NCI-H526 treated with DMSO at 0.1 percent for 48 hours (cell line): ENCODE results near the gene CHRD.
A peak's percentile ranks its signal among the peaks of the same experiment; 100 is the strongest.

Experiments
- DNase-seq: peaks from one replicate; lab custom pipeline; 2025; lab: John Stamatoyannopoulos, UW

Gene CHRD

DNA sequence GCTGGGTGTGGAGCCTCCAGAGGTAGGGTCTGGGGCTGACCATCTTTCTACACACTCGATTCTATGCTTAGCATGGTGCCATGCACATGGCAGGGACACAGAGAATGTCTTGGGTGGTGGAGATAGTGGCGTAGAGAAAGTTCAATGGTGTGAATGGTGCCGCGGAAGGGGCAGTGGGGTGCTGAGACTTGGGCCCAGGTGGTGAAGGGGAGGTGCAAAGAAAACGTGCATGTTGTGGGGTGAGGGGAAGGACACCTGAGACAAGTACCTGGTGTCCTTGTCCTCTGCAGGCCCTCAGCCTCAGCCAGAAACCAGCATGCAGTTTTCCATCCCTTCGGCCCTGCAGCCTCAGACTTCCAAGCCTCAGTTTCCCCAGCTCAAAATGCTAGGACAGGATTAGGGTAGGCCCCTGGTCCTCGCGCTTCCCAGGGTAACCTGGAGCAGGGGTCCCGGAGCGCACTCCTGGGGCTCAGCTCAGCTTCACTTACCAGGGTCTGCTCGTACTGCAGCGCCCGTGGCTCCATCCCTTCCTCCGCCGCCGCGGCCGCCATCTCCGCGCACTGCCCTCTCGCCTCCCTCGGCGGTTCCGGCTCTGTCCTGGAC is 18.8 kb upstream of the CHRD start:
- no peak for DNase-seq

DNA sequence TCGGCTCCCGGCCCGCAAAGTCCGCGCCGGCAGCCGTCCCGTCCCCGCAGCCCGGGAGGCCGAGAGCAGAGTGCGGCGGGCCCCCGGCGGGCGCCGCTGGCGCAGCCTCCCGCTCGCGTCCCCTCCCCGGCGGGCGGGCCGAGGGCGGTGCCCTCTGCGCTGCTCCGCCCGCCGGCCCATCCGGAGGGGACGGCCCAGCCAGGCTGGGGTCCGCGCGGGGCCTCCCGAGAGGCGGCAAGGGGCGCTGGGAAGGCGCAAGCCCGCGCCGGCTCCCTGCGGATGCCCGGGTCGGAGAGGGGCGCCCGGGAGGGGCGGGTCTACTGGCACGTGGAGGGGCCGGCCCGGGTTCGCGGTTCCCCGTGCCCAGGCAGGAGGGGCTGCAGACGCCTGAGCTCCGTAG is 18.3 kb upstream of the CHRD start, which contains the start of the genes CLCN2 and POLR2H:
Gene CLCN2 (minus strand): TSS at position 74 of the 400 bp plus-strand sequence. CDS start 126 bp downstream, outside the sequence.
Gene POLR2H (plus strand): TSS at position 179 of the 400 bp plus-strand sequence. CDS start 1,783 bp downstream, outside the sequence.
- DNase-seq = peak; percentile 49

GRCh38 chr3:184361932-184362667 is 17.8 kb upstream of the CHRD start:
- DNase-seq = peak; percentile 57

DNA sequence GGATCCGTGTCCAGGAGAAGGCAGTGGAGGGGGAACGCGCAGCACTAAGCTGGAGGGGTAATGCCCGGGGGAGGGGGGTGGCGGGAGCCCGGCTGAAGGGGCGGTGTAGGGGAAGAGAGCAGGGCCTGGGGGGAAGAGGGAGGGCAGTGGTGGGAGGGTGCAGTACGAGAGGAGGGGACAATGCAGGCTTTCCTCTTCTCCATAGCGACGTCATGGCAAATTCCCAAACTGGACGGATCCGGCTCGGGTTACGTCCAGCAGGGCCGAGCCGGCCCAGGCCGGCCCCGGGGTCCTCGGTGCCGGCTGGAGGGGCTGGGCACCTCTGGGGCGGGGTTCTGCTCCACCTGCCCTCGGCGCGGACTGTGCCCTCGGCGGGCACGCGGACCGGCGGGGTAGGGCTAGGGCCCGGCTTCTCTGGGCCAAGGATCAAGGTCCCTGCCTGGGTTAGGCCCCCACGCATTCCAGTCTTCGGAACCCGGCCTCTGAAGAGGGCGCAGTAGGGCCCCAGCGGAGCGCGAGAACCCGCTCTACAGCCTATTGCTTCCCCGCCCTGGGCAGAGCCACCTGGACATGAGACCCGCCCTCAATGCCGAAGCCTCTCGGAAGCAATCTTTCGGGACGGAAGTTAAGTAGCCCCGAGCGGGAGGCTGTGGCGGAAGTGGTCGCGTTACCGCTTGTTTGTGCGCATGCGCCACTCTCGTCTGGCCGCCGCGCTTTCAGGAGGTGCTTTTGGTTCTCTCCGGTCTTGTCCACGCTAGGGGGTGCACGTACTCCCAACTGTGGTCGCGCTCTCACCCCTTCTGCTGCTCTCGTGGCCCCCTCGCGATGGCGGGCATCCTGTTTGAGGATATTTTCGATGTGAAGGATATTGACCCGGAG is 16.9 kb upstream of the CHRD start:
- peak; percentile 96 for DNase-seq

- DNase-seq = no peak
Measured at GRCh38 chr3:184366619-184367289, 13.1 kb upstream of the CHRD start.

- no peak for DNase-seq
Measured at GRCh38 chr3:184368116-184368515, 11.7 kb upstream of the CHRD start.

DNA sequence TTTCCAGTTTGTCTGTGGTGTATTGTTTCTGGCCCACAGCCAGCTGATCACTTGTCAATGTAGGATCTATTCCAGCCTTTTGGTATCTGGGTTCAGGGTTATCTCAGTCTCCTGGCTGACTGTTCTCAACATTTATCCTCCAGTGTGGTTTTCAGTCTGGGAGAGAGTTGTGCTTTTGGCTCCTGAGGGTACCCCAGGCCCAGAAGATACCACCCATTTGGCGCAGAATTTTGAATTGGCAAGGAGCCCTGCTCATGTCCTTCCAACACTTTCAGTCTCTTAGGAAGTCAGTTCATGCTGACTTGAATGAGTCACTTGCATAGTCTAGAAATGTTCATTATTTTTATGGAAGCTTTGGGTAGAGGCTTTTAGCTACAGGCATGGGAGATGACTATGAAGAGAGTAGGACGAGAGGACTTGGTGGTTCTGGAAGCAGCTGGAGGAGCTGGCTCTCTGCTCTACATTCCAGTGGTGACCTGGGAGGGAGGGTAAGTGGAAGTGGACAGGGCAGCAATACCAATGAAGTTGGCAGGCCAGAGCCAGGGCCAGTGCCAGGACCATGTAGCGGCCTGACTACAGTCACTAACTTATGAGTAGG is 11.2 kb upstream of the CHRD start:
- DNase-seq = no peak

GRCh38 chr3:184371570-184372018 is 8.3 kb upstream of the CHRD start:
- DNase-seq = peak; percentile 62

DNA sequence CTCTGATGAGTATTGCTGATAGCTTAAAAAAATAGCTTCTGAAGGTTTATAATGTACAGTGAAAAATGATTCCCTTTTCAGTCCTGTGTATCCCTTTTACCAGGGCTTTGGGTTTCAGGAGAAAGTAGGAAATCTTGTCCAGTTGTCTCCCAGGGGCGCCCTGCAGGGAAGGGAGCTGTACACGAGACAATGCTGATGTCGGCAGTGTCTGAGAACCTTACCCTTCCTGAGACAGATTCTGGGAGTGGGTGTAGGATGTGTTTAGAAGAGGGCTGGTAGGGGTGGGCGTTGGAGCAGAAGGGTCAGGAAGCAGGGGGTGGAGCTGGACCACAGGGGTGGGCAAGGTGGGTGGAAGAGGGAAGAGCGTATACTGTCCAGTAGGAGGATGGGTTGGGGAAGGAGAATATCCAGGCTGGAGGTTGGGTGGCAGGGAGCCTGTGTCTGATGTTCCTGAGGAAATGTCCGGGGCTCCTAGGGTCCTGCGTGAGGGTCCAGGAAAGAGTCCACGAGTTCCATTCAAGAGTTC is 7.5 kb upstream of the CHRD start:
- DNase-seq = no peak

- DNase-seq = no peak
Measured at GRCh38 chr3:184372911-184373310, 6.9 kb upstream of the CHRD start.

DNA sequence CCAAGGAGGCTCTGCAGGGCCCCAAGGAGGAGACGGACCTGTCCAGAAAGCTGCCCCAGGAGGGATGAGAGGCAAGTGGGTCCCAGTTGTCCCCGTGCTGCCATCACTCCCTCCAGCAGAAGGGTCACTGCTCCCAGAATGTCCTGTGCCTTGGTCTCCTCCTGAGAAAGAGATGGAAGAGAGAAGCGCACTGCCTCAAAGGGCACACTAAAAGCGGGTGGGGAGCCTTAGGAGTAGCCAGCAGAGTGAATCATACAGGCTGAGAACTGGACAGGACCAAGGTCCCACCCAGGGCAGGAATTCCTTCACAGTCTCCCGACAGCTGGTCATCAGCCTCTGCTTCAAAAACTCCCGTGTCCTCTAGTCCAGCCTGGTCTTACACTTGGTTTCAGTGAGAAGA is 6.4 kb upstream of the CHRD start:
- no peak for DNase-seq

DNA sequence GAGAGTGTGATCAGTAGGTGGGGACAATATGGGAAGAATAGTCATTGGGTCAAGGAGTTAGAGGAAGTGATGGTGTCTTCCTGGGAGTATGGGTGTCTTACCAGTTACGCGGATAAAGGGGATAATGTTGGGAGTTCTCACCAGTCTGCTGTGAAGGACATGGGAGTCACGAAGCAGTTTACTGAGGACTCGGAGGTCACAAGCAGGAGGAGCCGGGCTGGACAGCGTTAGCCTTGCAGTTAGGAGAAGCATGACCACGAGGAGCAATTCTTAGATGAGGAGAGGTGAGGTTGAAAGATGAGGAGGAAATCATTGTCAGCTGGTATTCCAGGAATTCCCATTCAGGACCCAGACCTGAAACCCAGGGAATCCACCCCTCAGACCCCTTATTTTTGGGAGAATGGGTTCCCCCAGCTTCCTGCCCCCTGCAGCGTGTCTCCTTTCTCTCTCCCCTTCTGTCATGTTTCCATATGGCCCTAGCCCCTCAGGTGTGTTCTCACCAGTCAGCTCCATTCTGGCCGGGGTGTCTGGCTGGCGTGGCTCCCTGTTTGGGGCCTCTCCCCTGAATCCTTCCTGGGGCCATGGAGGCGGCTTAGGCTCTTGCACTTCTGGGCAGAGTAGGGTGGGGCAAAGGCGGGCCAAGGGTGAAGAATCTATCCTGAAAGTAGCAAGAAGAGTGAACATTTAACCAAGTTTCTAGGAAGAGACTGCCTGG is 4.0 kb upstream of the CHRD start:
- DNase-seq = no peak

DNA sequence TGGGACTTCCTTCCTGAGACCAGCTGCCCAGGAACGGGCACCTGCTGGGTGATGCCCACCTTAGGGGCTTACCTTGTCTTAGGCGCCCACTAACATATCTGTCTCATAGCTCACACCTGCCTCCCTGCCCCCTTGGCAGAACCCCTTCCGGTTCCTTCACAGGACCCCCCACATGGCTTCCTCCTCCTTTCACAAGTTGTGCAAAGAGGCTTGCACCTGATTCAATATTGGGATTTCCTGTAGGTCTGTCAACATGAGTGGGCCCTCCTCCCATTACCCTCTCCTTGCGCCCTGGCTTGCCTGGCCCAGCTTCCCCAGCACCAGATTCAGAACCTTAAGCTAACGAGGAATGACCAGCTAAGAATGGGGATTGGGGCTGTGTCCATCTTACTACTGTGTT is 2.5 kb upstream of the CHRD start:
- DNase-seq = no peak

DNA sequence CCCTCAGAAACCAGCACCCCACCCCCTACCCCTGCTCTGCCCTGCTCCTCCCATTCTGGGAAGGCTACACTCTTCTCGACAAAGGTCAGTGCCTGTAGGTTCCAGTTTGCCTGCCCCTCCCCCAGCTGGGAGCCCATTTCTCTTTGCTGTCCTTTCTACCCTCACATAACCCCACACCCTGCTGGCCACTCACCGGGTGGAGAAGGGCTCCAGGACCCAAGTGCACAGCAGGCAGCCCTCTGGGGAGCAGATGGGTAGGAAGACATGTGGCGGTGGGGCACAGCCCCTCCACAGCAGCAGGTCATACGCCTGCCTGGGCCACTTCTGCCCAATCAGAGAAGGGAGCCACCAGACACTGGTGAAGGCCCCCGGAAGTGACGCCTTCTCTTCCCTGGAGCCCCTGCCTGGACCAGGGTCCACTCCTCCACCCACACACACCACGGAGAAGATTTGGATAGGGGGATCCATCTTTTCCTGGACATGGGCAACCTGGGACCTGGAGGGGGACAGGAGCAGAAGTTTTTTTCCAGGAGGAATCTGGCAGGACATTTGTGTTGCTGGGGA is 1.9 kb upstream of the CHRD start, which contains the start of gene THPO:
Gene THPO (minus strand): TSS at position 326 of the 564 bp plus-strand sequence. CDS start 1,948 bp downstream, outside the sequence.
- no peak for DNase-seq

DNA sequence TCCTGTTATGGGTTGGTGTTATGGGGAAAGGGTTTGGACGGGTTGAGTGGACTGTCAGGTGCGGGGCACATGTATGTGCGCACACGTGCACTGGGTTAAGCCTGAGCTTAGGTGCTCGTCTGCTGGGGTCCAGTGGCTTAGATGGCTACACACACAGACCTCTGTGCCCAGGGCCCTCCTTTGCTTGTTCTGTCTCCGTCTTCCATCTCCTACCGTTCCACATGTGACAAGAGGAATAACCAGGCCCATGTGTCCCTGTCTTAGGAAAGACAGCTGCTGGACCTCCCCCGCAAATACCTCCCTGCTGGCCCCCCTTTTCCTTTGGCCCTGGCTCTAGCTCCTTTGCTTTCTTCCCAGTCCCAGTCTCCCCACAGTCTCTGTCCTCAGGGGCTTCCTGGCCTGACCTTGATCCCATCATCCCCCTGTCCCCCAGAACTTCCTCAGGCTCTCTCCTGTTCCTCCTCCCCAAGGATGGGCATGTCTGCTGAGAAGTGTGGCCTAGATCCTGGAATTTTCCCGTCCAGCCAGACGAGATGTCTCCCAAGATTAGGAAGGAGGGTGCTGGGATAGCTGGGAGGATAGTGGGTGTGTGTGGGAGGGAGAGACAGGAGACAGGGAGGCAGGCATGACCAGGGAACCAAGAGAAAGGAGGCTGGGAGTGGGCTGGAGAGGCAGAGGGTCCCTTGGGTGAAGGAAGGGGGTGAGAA is 1.1 kb upstream of the CHRD start:
- no peak for DNase-seq

GRCh38 chr3:184380185-184380626 is 352 bp downstream of the CHRD start:
- DNase-seq = no peak

DNA sequence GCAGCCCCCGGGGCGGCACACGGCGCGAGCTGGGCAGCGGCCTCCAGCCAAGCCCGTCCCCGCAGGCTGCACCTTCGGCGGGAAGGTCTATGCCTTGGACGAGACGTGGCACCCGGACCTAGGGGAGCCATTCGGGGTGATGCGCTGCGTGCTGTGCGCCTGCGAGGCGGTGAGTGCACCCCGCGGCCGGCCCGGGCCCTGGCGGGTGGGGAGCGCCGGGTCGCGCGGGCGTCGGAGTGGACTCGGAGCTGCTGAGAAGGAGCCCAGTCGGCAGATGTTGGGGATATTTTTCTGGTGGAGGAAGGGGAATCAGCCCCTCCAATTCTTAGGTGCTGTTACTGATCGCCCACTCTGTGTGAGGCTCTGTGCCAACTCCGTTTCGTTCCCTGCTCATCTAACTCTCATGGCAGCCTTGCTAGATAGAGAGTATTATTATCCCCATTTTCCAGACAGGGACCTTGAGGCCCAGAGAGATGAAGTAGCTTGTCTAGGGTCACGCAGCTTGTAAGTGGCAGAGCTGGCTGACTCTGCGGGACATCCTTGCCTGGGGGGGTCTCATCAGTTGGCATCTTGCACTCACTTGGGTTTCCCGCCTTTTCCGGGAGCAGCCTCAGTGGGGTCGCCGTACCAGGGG is 890 bp downstream of the CHRD start:
- no peak for DNase-seq

DNA sequence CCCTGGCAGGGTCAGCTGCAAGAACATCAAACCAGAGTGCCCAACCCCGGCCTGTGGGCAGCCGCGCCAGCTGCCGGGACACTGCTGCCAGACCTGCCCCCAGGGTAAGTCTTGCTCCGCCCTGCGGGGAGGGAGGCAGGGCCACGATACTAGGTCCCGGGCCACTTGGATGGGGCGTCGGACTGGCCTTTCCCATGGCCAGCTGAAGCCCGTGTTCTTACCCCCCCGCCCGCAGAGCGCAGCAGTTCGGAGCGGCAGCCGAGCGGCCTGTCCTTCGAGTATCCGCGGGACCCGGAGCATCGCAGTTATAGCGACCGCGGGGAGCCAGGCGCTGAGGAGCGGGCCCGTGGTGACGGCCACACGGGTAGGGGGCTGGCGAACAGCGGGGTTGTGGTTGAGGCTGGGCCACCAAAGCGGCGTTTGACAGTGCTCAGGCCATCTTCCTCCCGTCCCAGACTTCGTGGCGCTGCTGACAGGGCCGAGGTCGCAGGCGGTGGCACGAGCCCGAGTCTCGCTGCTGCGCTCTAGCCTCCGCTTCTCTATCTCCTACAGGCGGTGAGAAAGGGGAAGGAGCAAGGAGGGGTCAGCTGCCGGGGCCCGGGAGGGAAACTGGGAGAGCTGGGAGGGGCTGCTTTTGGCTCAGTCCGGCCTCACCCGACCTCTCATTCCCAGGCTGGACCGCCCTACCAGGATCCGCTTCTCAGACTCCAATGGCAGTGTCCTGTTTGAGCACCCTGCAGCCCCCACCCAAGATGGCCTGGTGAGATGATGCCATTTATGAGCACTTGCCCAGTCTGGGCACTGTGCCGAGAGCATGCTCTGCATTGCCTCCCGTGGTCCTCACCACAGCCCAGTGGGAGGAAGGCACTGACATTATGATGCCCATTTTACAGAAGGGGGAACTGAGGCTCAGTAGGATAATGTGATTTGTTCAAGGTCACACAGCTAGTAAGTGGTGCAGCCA is 1.7 kb downstream of the CHRD start:
- DNase-seq = no peak
